Measurements from ENCODE around the gene TEX26. TPM values are rescaled to one million over a fixed set of nuclear protein-coding genes. Genes with fewer than 3 reads are reported as not detected.

The TEX26 gene
- total RNA-seq, 1 experiment from 2014 or later: not detected

GRCh38 chr13:30936971-30937370 lies 4.5 kb downstream of the TEX26 start:
- TF ChIP-seq CTCF (IDR thresholded peaks at IDR 0.05; ENCODE audit: insufficient read depth in 1 of 2, low read depth in 1 of 2, low read length in 1 of 2, severe bottlenecking in 1 of 2, unreplicated experiment in 1 of 2): no peak
- CTCF ChIA-PET: no interaction called here
- H3K4me1 ChIP-seq: no peaks in the 10 kb centered on the region
- intact Hi-C loops (cut with micrococcal nuclease; ENCODE audit: unreplicated experiment): no loop called here
- H3K36me3 ChIP-seq (ENCODE audit: control insufficient read depth, insufficient read depth, low read length): no peaks in the 10 kb centered on the region
- DNase-seq: no peak
- H3K4me3 Mint-ChIP-seq (ENCODE audit: unreplicated experiment): no peak overlapping the region
- H3K9me3 ChIP-seq: 0 out of 2 replicates have a peak, but pooled peaks cover 5% of the 10 kb centered on the region
- no peaks in the 10 kb centered on the region for H3K27me3 Mint-ChIP-seq (ENCODE audit: insufficient read depth, unreplicated experiment)
- no peaks in the 10 kb centered on the region for H3K36me3 Mint-ChIP-seq (ENCODE audit: insufficient read depth, unreplicated experiment)
- H3K4me1 Mint-ChIP-seq (ENCODE audit: low read depth, unreplicated experiment): no peaks in the 10 kb centered on the region
- H3K27ac Mint-ChIP-seq (ENCODE audit: unreplicated experiment): no peak overlapping the region
- no peaks in the 10 kb centered on the region for H3K9me3 Mint-ChIP-seq (ENCODE audit: unreplicated experiment)
- H3K4me3 ChIP-seq (ENCODE audit: low read depth, low read length): no peak overlapping the region
- POLR2A ChIA-PET: no interaction called here
- no peaks in the 10 kb centered on the region for H3K27me3 ChIP-seq (replicated peaks; ENCODE audit: control insufficient read depth, insufficient read depth, low read length)
- BruUV-seq (replicated peaks): no TSS peak

- TF ChIP-seq CTCF (IDR thresholded peaks at IDR 0.05; ENCODE audit: insufficient read depth in 1 of 2, low read depth in 1 of 2, low read length in 1 of 2, severe bottlenecking in 1 of 2, unreplicated experiment in 1 of 2): no peak
- Histone ChIP-seq H3K27me3 (replicated peaks; ENCODE audit: control insufficient read depth, insufficient read depth, low read length) (no peaks in the 10 kb centered on the region), H3K4me1 (no peaks in the 10 kb centered on the region), H3K4me3 (ENCODE audit: low read depth, low read length) (no peak overlapping the region), H3K36me3 (ENCODE audit: control insufficient read depth, insufficient read depth, low read length) (no peaks in the 10 kb centered on the region), H3K9me3 (no peaks in the 10 kb centered on the region)
- no TSS peak for BruUV-seq (replicated peaks)
- Mint-ChIP-seq H3K4me1 (ENCODE audit: low read depth, unreplicated experiment) (no peaks in the 10 kb centered on the region), H3K9me3 (ENCODE audit: unreplicated experiment) (no peaks in the 10 kb centered on the region), H3K27ac (ENCODE audit: unreplicated experiment) (no peak overlapping the region), H3K36me3 (ENCODE audit: insufficient read depth, unreplicated experiment) (no peaks in the 10 kb centered on the region), H3K4me3 (ENCODE audit: unreplicated experiment) (no peak overlapping the region), H3K27me3 (ENCODE audit: insufficient read depth, unreplicated experiment) (no peaks in the 10 kb centered on the region)
- POLR2A ChIA-PET: no interaction called here
- CTCF ChIA-PET: no interaction called here
- no peak for DNase-seq
- intact Hi-C loops (cut with micrococcal nuclease; ENCODE audit: unreplicated experiment): no loop called here
Observed at GRCh38 chr13:30943881-30944280, 11.4 kb downstream of the TEX26 start.

GRCh38 chr13:30957258-30957943 lies 24.9 kb downstream of the TEX26 start:
- H3K4me3 ChIP-seq (ENCODE audit: low read depth, low read length): no peak overlapping the region
- Mint-ChIP-seq H3K27me3 (ENCODE audit: insufficient read depth, unreplicated experiment) (peaks cover 14% of the 10 kb centered on the region), H3K9me3 (ENCODE audit: unreplicated experiment) (peaks cover 8% of the 10 kb centered on the region), H3K4me1 (ENCODE audit: low read depth, unreplicated experiment) (no peaks in the 10 kb centered on the region), H3K27ac (ENCODE audit: unreplicated experiment) (no peak overlapping the region), H3K36me3 (ENCODE audit: insufficient read depth, unreplicated experiment) (no peaks in the 10 kb centered on the region), H3K4me3 (ENCODE audit: unreplicated experiment) (no peak overlapping the region)
- no peaks in the 10 kb centered on the region for H3K36me3 ChIP-seq (ENCODE audit: control insufficient read depth, insufficient read depth, low read length)
- TF ChIP-seq CTCF (IDR thresholded peaks at IDR 0.05; ENCODE audit: insufficient read depth in 1 of 2, low read depth in 1 of 2, low read length in 1 of 2, severe bottlenecking in 1 of 2, unreplicated experiment in 1 of 2): no peak
- CTCF ChIA-PET: no interaction called here
- no TSS peak for BruUV-seq (replicated peaks)
- intact Hi-C loops (cut with micrococcal nuclease; ENCODE audit: unreplicated experiment): no loop called here
- POLR2A ChIA-PET: no interaction called here
- H3K27me3 ChIP-seq (replicated peaks; ENCODE audit: control insufficient read depth, insufficient read depth, low read length): no peaks in the 10 kb centered on the region
- peaks cover 16% of the 10 kb centered on the region; the same call in 1 of the 2 replicates for H3K9me3 ChIP-seq
- no peaks in the 10 kb centered on the region for H3K4me1 ChIP-seq
- DNase-seq: no peak

All from Caco-2 (cell line).